ENCODE data around the gene AHRR. TPM values are rescaled to one million over a fixed set of nuclear protein-coding genes. Genes with fewer than 3 reads are reported as not detected.

AHRR gene
- total RNA-seq, 1 experiment from 2014 or later = 1.3 TPM

DNA sequence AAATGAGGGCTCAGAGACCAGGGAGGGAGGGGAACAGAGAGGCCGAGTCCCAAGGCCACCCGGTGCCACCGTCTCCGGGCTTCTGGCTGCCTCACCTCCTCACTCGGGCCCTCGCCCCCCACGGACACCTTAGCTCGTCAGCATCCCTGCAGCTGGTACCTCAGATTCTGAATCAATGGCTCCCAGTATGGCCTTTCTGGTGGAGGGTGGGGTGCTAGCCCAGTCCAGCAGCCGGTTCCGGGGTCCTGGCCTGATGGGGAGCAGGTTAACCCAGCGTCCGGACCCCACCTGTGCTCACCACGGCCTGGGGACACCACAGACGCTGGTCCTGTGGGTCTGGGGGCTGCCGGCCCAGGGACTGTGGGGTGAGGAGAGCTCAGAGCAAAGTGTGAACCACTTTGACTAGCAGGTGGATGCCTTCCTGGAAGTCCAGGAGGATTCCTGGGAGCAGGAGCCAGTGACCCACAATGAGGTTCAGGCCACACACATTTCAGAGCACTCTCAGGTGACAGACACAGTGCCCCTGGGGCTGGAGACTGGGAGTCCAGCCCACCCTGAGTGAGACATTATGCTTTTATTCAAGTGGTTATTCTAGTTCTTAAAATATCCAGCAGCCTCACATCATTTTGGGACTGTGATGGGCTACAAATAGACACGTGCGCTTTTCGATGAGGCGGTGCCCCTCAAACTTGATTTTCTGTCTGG, 53.3 kb downstream of the AHRR start:
- no peak for DNase-seq
- intact Hi-C loops (cut with micrococcal nuclease; ENCODE audit: unreplicated experiment) = no loop called here
- BruUV-seq (replicated peaks) = no TSS peak
- H3K27me3 Mint-ChIP-seq (ENCODE audit: unreplicated experiment) = no peaks in the 10 kb centered on the region
- H3K9me3 Mint-ChIP-seq (ENCODE audit: low read depth, unreplicated experiment) = no peaks in the 10 kb centered on the region
- CTCF ChIA-PET = no interaction called here
- no peak overlapping the region for H3K4me3 Mint-ChIP-seq (ENCODE audit: low read depth, unreplicated experiment)
- no peaks in the 10 kb centered on the region for H3K36me3 Mint-ChIP-seq (ENCODE audit: insufficient read depth, unreplicated experiment)
- TF ChIP-seq, protein P1, sequence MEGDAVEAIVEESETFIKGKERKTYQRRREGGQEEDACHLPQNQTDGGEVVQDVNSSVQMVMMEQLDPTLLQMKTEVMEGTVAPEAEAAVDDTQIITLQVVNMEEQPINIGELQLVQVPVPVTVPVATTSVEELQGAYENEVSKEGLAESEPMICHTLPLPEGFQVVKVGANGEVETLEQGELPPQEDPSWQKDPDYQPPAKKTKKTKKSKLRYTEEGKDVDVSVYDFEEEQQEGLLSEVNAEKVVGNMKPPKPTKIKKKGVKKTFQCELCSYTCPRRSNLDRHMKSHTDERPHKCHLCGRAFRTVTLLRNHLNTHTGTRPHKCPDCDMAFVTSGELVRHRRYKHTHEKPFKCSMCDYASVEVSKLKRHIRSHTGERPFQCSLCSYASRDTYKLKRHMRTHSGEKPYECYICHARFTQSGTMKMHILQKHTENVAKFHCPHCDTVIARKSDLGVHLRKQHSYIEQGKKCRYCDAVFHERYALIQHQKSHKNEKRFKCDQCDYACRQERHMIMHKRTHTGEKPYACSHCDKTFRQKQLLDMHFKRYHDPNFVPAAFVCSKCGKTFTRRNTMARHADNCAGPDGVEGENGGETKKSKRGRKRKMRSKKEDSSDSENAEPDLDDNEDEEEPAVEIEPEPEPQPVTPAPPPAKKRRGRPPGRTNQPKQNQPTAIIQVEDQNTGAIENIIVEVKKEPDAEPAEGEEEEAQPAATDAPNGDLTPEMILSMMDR (IDR thresholded peaks at IDR 0.05; ENCODE audit: unreplicated experiment) = no peak
- no peak overlapping the region for H3K27ac Mint-ChIP-seq (ENCODE audit: unreplicated experiment)
- H3K4me1 Mint-ChIP-seq (ENCODE audit: low read depth, unreplicated experiment) = peaks cover 9% of the 10 kb centered on the region

DNA sequence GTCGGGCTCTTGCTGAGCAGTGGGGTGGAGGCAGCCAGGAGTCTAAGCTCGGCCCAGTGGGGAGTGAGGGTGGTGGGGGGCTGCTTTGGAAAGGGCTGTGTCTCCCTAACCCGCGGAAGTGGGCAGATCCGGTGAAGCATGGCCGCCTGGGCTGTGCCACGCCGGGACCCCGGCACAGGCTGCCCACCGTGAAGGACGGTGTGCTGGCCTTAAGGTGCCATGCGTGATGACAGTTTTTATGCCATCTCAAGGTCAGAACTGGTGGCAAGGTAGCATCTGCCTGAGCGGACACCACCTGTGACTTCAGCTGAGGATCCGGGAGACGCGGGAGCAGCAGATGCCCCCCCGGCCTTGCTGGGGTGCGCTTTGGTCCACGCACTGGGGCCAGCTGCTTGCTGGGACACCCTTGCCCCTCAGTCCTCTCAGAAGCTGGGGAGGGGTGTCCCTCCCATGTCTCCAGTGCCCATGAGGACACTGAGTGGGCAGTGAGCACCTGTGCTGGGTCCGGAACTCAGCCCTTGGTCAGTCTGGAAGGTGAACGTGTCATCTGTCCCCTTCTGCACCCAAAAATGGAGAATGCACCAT, 53.9 kb downstream of the AHRR start:
- CTCF ChIA-PET = no interaction called here
- Mint-ChIP-seq H3K27ac (ENCODE audit: unreplicated experiment) (no peak overlapping the region), H3K9me3 (ENCODE audit: low read depth, unreplicated experiment) (no peaks in the 10 kb centered on the region), H3K36me3 (ENCODE audit: insufficient read depth, unreplicated experiment) (no peaks in the 10 kb centered on the region), H3K27me3 (ENCODE audit: unreplicated experiment) (no peaks in the 10 kb centered on the region), H3K4me3 (ENCODE audit: low read depth, unreplicated experiment) (no peak overlapping the region), H3K4me1 (ENCODE audit: low read depth, unreplicated experiment) (peaks cover 9% of the 10 kb centered on the region)
- no peak for DNase-seq
- no TSS peak for BruUV-seq (replicated peaks)
- TF ChIP-seq, protein P1 (IDR thresholded peaks at IDR 0.05; ENCODE audit: unreplicated experiment) = no peak
- intact Hi-C loops (cut with micrococcal nuclease; ENCODE audit: unreplicated experiment) = no loop called here

DNA sequence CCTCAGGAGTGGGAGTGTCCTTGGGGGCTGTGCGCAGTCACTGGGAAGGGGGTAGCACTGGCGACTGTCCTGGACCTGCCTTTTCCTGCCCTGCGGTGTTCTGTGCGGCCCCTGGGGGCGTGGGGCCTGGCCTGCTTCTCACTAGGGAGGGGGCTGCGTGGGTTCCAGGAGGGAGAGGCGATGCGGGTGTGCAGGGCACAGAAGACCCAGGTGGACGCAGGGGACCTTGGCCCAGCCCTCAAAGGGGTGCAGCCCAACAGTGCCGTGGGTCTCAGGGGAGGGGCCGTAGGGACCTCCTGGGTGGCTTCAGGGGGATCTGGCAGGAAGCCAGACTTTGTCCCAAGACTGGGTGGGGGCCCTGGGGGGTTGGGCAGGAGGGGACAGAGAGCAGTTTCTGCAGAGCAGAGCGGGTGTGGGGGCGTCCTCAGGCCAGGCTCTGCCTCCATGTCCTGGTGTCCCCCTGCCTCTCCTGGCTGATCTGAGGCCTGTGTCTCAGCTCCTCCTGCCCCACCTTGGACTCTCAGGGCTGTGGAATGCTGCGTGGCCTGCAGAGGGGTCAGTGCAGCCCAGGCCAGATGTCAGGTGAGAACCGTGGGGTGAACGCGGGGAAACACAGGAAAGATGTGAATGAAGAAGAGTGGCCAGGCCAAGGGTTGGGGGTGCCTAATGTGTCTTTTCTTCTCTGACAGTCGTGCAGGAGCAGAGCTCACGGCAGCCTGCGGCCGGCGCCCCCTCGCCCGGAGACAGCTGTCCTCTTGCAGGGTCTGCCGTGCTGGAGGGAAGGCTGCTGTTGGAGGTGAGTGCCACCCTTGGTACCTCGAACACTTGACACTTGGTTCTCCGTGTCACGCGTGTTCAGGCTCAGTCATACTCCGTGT, 54.6 kb downstream of the AHRR start:
- no peaks in the 10 kb centered on the region for H3K36me3 Mint-ChIP-seq (ENCODE audit: insufficient read depth, unreplicated experiment)
- intact Hi-C loops (cut with micrococcal nuclease; ENCODE audit: unreplicated experiment) = no loop called here
- DNase-seq = no peak
- no peaks in the 10 kb centered on the region for H3K27me3 Mint-ChIP-seq (ENCODE audit: unreplicated experiment)
- no TSS peak for BruUV-seq (replicated peaks)
- H3K9me3 Mint-ChIP-seq (ENCODE audit: low read depth, unreplicated experiment) = no peaks in the 10 kb centered on the region
- CTCF ChIA-PET = interaction anchor here (0.5 kb wide), 1 partner anchor 8 kb away, joined by 3 read pairs; no protein-coding TSS in a partner anchor
- H3K4me1 Mint-ChIP-seq (ENCODE audit: low read depth, unreplicated experiment) = peaks cover 9% of the 10 kb centered on the region
- no peak overlapping the region for H3K4me3 Mint-ChIP-seq (ENCODE audit: low read depth, unreplicated experiment)
- TF ChIP-seq, protein P1 (IDR thresholded peaks at IDR 0.05; ENCODE audit: unreplicated experiment) = no peak
- H3K27ac Mint-ChIP-seq (ENCODE audit: unreplicated experiment) = no peak overlapping the region

DNA sequence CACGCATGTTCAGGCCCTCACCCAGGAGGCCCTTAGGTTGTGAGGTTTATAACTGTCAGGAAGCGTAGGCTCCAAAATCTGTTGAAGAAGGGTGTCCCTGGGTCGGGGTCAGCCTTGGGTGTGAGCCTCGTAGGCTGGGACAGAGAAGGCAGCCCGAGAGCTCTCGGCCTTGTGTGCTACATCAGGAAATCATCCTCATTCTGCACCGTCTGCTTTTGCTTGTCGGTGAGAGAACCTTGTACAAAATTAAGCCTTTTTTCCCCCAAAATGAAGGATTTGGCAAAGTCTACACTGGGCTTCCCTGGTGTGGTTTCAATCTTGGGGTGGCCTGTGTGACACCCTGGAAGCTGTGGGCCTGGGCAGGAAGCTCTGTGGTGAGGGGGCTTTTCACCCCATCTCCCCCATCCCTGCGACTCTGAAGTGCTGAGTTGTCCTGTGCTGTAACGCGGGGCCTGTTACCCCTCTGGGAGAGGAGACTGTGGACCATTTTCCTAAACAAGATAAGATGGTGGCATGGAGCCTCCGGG, 55.3 kb downstream of the AHRR start:
- H3K4me3 Mint-ChIP-seq (ENCODE audit: low read depth, unreplicated experiment) = no peak overlapping the region
- BruUV-seq (replicated peaks) = no TSS peak
- no peaks in the 10 kb centered on the region for H3K9me3 Mint-ChIP-seq (ENCODE audit: low read depth, unreplicated experiment)
- TF ChIP-seq, protein P1 (IDR thresholded peaks at IDR 0.05; ENCODE audit: unreplicated experiment) = no peak
- no peak for DNase-seq
- no peaks in the 10 kb centered on the region for H3K36me3 Mint-ChIP-seq (ENCODE audit: insufficient read depth, unreplicated experiment)
- intact Hi-C loops (cut with micrococcal nuclease; ENCODE audit: unreplicated experiment) = no loop called here
- CTCF ChIA-PET = interaction anchor here (0.5 kb wide), 1 partner anchor 7 kb away, joined by 3 read pairs; no protein-coding TSS in a partner anchor
- H3K27ac Mint-ChIP-seq (ENCODE audit: unreplicated experiment) = no peak overlapping the region
- peaks cover 9% of the 10 kb centered on the region for H3K4me1 Mint-ChIP-seq (ENCODE audit: low read depth, unreplicated experiment)
- H3K27me3 Mint-ChIP-seq (ENCODE audit: unreplicated experiment) = no peaks in the 10 kb centered on the region

Data from Calu3 (cell line).